Neural progenitor cell (in vitro differentiated cells): ENCODE results near the gene CCT7.

ENCODE experiments used
- EZH2 ChIP-seq: fragments of 200-600 bp; sonication (generic); IDR thresholded peaks from 2 replicates; pipeline ENCODE4 v1.6.1; 2017; ENCODE audit warnings: antibody characterized with exemption, mild to moderate bottlenecking, moderate library complexity
- TF ChIP-seq, protein P1 (sequence below): fragments of 200-600 bp; sonication (generic); IDR thresholded peaks from 2 replicates; pipeline ENCODE4 v1.5.1; 2017; ENCODE audit warnings: antibody characterized with exemption, mild to moderate bottlenecking

DNA sequence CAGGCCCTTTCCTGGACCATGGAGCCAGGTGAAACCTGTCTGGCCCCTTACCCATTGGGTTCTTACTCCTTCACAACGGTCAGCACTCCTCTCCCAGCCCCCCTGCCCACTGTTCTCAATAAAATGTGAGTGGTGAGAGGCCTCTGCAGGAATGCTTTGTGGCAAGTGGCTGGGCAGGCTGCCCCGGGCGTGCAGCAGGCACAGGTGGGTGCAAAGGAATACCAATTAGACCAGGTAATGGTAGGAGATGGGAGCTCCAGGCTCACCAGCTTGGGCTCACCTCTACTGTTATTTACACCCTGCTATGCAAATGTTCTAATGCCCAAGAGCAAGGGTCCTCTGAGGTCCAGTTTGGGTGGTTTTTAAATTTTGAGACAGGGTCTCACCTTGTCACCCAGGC lies 7.0 kb upstream of the CCT7 start:
- TF ChIP-seq, protein P1, sequence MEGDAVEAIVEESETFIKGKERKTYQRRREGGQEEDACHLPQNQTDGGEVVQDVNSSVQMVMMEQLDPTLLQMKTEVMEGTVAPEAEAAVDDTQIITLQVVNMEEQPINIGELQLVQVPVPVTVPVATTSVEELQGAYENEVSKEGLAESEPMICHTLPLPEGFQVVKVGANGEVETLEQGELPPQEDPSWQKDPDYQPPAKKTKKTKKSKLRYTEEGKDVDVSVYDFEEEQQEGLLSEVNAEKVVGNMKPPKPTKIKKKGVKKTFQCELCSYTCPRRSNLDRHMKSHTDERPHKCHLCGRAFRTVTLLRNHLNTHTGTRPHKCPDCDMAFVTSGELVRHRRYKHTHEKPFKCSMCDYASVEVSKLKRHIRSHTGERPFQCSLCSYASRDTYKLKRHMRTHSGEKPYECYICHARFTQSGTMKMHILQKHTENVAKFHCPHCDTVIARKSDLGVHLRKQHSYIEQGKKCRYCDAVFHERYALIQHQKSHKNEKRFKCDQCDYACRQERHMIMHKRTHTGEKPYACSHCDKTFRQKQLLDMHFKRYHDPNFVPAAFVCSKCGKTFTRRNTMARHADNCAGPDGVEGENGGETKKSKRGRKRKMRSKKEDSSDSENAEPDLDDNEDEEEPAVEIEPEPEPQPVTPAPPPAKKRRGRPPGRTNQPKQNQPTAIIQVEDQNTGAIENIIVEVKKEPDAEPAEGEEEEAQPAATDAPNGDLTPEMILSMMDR: no peak
- no peak for TF ChIP-seq EZH2
